GM21825 (cell line): ENCODE results near the gene CEP128.

ENCODE experiments used
- ATAC-seq: cut with Tn5 transposase; IDR thresholded peaks from one replicate; pipeline ENCODE4 v1.9.1; 2021; ENCODE audit warnings: mild to moderate bottlenecking, moderate library complexity; ENCODE audit not compliant: unreplicated experiment

The CEP128 gene

GRCh38 chr14:80906336-80906735 lies 35.2 kb downstream of the CEP128 start:
- no peak for ATAC-seq

GRCh38 chr14:80902608-80903007 lies 38.9 kb downstream of the CEP128 start:
- ATAC-seq: no peak

GRCh38 chr14:80901822-80902221 lies 39.7 kb downstream of the CEP128 start:
- no peak for ATAC-seq

- ATAC-seq: no peak
Measured at GRCh38 chr14:80901260-80901659, 40.3 kb downstream of the CEP128 start.

GRCh38 chr14:80872645-80873044 lies 68.9 kb downstream of the CEP128 start:
- no peak for ATAC-seq

- no peak for ATAC-seq
Measured at GRCh38 chr14:80868260-80868659, 73.3 kb downstream of the CEP128 start.

- ATAC-seq: no peak
Measured at GRCh38 chr14:80867798-80868197, 73.7 kb downstream of the CEP128 start.

- ATAC-seq: no peak
Measured at GRCh38 chr14:80867091-80867490, 74.4 kb downstream of the CEP128 start.

- ATAC-seq: no peak
Measured at GRCh38 chr14:80865565-80865964, 76.0 kb downstream of the CEP128 start.

GRCh38 chr14:80862983-80863382 lies 78.6 kb downstream of the CEP128 start:
- no peak for ATAC-seq

- no peak for ATAC-seq
Measured at GRCh38 chr14:80862541-80862940, 79.0 kb downstream of the CEP128 start.

GRCh38 chr14:80850197-80850814 lies 91.2 kb downstream of the CEP128 start:
- no peak for ATAC-seq

- ATAC-seq: no peak
Measured at GRCh38 chr14:80847070-80847469, 94.5 kb downstream of the CEP128 start.

GRCh38 chr14:80845856-80846255 lies 95.7 kb downstream of the CEP128 start:
- ATAC-seq: no peak

- ATAC-seq: no peak
Measured at GRCh38 chr14:80844872-80845271, 96.7 kb downstream of the CEP128 start.

GRCh38 chr14:80839743-80840142 lies 101.8 kb downstream of the CEP128 start:
- ATAC-seq: no peak

- ATAC-seq: no peak
Measured at GRCh38 chr14:80809663-80810062, 131.9 kb downstream of the CEP128 start.

- no peak for ATAC-seq
Measured at GRCh38 chr14:80805136-80805535, 136.4 kb downstream of the CEP128 start.

- ATAC-seq: no peak
Measured at GRCh38 chr14:80798878-80799277, 142.7 kb downstream of the CEP128 start.

- no peak for ATAC-seq
Measured at GRCh38 chr14:80798211-80798610, 143.3 kb downstream of the CEP128 start.

GRCh38 chr14:80792771-80793170 lies 148.8 kb downstream of the CEP128 start:
- no peak for ATAC-seq

GRCh38 chr14:80787876-80788275 lies 153.7 kb downstream of the CEP128 start:
- no peak for ATAC-seq

- no peak for ATAC-seq
Measured at GRCh38 chr14:80784820-80785219, 156.7 kb downstream of the CEP128 start.
